AG09309 (cell line): ENCODE results near the gene DUOX1.

Experiments
- DNase-seq: peaks from one replicate; pipeline ENCODE4 v3.0.0-alpha.2; 2010; ENCODE audit warnings: low read depth
- H3K4me3 ChIP-seq: 2 replicates; pipeline ENCODE4 v1.5.1; 2011; ENCODE audit warnings: mild to moderate bottlenecking, low read depth, low read length, moderate library complexity; ENCODE audit not compliant: control insufficient read depth
- CTCF ChIP-seq: IDR thresholded peaks from 2 replicates; pipeline ENCODE4 v1.5.1; 2011; ENCODE audit warnings: mild to moderate bottlenecking, low read depth, low read length, inconsistent platforms; ENCODE audit not compliant: insufficient read depth, control insufficient read depth; ENCODE audit errors: missing control alignments

The DUOX1 gene

GRCh38 chr15:45112591-45113379 is 17.0 kb upstream of the DUOX1 start:
- no peak for TF ChIP-seq CTCF
- DNase-seq, result no peak
- H3K4me3 ChIP-seq, result no peak overlapping the region; the same call in 1 of the 2 replicates

DNA sequence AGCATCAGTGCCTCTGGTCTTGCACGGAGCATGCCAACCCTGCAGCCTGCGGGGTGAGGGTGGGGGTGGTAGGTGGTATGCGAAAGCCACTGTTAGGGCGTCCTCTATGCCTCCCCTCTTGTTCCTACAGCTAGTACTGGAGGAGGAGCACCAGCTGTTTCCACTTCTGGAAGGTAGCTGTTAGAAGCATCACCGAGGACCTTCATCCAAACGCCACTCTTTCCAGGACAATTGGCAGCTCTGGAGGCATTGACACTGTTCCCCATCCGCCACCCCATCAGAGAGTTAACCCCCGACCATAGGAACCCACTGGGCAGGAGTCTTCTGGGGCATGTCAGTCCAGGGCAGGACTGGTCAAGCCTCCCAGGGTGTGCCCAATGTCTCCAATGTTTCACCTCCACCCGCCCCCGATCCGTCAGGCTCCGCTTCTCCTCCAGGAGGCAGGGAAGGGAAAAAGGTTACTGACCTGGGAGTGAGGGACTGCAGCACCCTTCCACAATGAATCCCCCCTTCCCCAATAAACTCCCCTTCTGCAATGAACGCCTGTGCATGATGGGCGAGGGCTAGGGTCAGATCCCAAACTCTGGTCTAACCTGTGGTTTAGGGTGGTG is 16.3 kb upstream of the DUOX1 start:
- no peak for TF ChIP-seq CTCF
- H3K4me3 ChIP-seq, result no peak overlapping the region
- no peak for DNase-seq

- TF ChIP-seq CTCF, result no peak
- DNase-seq, result no peak
- no peak within 1 kb of the TSS for H3K4me3 ChIP-seq
Measured at GRCh38 chr15:45114076-45114750, 15.6 kb upstream of the DUOX1 start, which contains the start of the genes DUOX2 and DUOXA2. TSS of gene DUOX2 (minus strand) at chr15:45114172. CDS start at chr15:45113411, 761 bp downstream. TSS of gene DUOXA2 (plus strand) at chr15:45114326. CDS start at chr15:45114606, 280 bp downstream.

DNA sequence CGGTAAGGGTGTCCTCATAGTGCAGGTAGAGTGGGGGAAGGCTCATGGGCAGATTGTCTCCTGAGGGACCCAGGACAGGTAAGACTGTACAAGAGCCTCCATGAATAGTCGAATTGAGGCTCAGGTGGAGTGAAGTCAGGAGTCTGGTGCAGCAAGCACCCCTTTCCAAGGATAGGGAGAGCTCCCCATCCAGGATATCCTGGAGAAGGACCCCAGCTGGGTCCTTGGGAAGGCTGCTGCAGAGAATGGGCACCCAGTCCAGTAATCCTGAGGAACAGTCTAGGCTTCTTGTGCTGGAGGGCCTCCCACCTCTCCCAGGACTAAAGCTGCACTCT is 15.1 kb upstream of the DUOX1 start:
- DNase-seq, result no peak
- TF ChIP-seq CTCF, result no peak
- no peak overlapping the region for H3K4me3 ChIP-seq

DNA sequence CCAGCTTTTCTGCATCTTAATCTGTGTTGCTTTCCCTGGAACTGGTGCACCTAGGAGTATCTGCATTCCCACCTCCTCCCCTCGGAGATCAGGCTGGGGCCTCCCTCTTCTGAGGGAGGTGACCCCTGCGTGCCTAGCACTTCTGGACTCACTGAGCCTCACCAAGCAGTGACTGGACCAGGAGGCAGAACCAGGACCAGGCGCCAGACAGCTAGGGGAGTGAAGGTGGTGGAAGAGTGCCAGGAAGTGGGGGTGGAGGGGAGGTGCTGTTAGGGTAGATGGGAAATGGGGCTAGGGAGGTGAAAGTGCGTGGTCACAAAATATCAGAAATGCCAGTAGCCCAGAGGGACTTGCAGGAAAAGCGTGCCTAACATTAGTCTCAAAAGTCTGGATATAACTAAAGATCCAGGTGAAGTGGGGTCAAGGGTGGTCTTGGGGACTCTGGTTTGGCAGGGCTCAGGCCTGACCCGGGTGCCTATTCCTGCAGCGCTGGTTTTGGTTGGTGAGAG is 14.4 kb upstream of the DUOX1 start:
- TF ChIP-seq CTCF, result no peak
- DNase-seq, result no peak
- no peak overlapping the region for H3K4me3 ChIP-seq

DNA sequence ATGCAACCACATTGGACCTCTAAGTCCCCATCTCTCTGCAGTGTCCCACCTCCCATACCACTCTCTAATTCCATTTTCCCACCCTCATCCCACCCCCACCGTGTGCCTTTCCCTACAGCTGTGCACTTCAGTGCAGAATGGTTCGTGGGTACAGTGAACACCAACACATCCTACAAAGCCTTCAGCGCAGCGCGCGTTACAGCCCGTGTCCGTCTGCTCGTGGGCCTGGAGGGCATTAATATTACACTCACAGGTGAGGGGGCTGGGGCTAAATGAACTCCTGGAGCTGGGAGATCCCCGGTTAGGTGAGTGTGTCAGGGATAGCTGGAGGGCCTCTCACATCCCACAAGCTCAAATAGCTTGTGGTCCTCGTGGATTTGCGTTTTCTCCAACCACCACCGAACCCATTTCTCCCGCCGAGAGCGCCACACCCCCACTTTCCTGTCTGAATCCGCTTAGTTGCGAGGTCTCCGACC is 13.8 kb upstream of the DUOX1 start:
- DNase-seq, result no peak
- no peak for TF ChIP-seq CTCF
- no peak overlapping the region for H3K4me3 ChIP-seq
